HG03066 (cell line): ENCODE results near the gene COA1.
"Not testable (repeated sequence)": the region's sequence is repeated elsewhere in the genome, so short reads cannot be mapped to it uniquely, and the experiment has no call there.

ENCODE experiments used
- ATAC-seq: cut with Tn5 transposase; IDR thresholded peaks from one replicate; pipeline ENCODE4 v1.9.1; 2021; ENCODE audit warnings: low read depth; ENCODE audit not compliant: unreplicated experiment

Gene COA1

GRCh38 chr7:43693687-43694398, 35.5 kb downstream of the COA1 start:
- no peak for ATAC-seq

DNA sequence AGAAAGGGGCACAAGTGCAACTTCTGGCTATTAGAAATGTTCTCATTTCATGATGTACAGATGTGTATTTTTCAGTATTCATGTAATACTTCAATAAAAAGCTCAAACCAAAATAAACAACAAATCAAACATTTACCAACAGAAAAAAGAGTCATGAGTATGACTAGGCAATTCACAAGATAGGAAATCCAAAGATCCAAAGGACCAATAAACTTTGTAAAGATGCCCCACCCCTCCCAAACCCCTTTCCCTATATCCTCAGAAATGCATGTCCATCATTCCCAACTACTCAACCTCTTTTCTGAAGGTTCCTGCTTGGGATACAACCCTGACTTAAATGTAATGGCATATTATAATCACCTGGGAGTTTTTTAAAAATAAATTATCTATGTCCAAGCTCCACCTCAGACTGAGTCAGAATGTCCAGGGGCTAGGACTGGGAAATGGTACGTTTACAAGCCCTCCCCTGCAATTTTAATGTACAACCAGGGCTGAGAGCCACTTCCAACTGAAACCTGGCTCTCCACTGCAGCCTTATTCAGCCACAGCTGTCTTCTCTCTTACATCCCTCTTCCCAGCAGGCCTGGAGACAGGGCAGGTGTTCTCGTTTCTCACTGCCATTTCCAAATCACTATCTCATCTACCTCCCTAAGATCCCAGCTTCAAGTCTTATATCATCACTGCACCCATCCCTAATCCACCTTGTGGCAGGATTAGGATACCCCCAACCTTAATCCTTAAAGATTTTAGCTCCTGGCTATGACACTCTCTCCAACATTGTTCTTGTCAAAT, 36.5 kb downstream of the COA1 start:
- ATAC-seq = no peak

DNA sequence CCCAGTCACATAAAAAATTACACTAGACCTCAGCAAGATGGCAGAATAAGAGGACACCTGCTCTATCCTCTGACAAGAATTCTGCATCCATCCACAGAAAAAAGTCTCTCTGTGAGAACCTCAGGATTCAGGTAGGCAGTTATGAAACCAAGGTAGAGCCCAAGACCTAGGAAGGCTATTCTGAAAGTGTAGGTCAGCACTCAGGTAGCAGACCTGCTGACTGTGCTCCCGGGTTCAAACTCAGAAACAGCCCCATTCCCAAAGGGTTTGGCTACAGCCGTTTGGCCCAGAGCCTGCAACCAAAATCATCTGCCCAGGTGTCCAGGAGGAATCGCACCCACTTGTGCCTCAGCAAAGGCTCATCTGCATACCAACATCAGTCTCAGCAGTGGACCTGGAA, 37.7 kb downstream of the COA1 start:
- ATAC-seq = no peak

DNA sequence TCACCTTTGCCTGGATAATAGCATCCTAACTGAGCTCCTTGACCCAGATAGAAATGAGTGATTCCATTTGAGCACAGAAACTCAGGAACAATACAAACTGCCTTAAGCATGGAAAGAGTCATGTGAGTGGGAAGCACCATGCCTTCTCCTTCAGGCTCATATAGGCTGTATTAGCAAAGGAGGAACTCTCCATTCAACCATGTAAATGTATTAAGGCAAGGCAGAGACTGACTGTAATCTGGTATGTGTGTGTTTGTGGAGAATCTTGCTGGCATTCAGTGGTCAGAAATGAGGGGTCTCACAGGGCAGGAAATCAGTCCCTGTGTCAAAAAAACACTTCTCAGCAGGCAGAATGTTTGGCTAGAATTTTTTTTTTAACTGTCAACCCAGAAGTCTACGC, 40.2 kb downstream of the COA1 start:
- no peak for ATAC-seq

DNA sequence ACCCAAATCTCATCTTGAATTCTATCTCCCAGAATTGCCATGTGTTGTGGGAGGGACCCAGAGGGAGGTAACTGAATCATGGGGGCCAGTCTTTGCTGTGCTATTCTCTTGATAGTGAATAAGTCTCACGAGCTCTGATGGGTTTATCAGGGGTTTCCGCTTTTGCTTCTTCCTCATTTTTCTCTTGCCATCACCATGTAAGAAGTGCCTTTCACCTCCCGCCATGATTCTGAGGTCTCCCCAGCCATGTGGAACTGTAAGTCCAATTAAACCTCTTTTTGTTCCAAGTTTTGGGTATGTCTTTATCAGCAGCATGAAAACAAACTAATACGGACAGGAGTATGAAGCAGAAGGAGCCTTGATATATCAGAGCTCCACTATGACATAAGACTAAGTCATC, 41.5 kb downstream of the COA1 start:
- not testable (repeated sequence) for ATAC-seq

GRCh38 chr7:43686991-43687390, 42.3 kb downstream of the COA1 start:
- no peak for ATAC-seq

DNA sequence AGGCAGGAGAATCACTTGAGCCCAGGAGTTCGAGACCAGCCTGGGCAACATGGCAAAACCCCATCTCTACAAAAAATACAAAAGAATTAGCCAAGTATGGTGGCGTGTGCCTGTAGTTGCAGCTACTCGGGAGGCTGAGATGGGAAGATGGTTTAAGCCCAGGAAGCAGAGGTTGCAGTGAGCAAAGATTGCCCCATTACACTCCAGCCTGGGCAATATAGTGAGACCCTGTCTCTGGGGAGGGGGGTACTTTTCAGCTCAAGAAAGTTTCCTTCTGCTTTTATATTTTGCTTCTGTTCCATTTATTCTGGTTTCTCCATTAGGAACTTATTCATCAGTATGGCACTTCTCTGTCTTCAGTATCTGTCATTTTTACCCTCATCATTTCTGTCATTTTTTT, 48.6 kb downstream of the COA1 start:
- no peak for ATAC-seq

GRCh38 chr7:43679210-43680068, 49.9 kb downstream of the COA1 start:
- no peak for ATAC-seq

GRCh38 chr7:43678315-43678714, 51.0 kb downstream of the COA1 start:
- no peak for ATAC-seq

- no peak for ATAC-seq
Observed at GRCh38 chr7:43677864-43678263, 51.5 kb downstream of the COA1 start.

- no peak for ATAC-seq
Observed at GRCh38 chr7:43674559-43675436, 54.5 kb downstream of the COA1 start.

DNA sequence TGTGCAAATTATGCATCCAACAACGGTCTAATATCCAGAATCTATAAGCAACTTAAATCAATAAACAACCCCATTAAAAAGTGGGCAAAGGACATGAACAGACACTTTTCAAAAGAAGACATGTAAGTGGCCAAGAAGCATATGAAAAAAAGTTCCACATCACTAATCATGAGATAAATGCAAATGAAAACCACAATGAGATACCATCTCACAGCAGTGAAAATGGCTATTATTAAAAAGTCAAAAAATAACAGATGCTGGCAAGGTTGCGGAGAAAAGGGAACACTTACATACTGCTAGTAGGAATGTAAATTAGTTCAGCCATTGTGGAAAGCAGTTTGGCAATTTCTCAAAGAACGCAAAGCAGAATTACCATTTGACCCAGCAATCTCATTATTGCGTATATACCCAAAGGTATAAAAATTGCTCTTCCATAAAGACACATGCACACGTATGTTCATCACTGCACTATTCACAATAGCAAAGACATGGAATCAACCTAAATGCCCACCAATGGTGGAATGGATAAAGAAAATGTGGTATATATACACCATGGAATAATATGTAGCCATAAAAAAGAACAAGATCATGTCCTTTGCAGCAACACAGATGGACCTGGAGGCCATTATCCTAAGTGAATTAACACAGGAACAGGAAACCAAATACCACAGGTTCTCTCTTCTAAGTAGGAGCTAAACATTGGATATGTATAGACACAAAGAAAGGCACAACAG, 55.9 kb downstream of the COA1 start:
- ATAC-seq = not testable (repeated sequence)

DNA sequence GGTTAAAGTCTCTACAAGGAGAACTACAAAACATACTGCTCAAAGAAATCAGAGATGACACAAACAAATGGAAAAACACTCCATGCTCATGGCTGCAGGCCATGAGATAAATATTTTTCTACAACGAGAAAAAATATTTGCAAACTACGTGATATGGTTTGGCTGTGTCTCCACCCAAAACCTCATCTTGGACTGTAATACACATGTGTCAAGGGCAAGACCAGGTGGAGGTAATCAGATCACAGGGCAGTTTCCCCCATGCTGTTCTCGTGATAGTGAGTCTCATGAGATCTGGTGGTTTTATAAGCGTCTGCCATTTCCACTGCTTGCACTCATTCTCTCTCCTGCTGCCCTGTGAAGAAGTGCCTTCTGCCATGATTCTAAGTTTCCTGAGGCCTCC, 57.8 kb downstream of the COA1 start:
- no peak for ATAC-seq

GRCh38 chr7:43669286-43670081, 59.8 kb downstream of the COA1 start:
- no peak for ATAC-seq

DNA sequence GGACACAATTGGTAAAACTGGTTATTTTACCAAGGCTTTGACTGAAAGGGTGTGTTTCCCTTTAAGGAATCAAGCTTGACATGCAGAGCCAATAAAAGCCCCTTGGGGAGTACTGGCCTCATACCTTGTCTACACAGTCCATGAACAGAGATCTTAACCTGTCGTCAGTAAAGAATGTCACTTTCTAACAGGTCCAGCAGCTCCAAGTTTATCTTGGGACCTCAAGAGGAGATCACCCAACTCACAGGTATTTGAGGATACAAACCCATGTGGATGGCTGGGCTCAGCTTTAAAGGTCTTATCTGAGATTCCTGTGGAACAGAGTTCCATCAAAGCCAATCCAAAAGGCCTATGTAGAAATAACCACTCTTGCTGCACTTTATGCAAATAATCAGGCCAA, 61.3 kb downstream of the COA1 start:
- no peak for ATAC-seq

GRCh38 chr7:43666938-43667337, 62.4 kb downstream of the COA1 start:
- no peak for ATAC-seq

DNA sequence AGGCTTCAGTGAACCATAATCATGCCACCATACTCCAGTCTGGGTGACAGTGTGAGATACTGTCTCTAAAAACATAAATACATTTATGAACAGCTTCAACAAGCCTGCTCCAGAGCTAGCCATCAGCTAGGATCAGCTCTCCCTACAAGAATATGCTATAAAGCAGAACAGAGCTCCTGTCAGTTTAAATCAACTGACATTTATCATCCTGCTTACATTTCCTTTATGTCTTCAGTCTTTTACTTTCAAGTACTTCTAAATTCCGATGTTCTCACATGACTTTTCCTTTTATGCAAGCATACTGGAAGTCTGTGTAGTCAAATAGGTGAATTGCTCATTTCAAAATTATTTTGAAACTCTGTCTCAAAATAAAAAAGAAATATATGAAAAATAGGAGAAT, 64.6 kb downstream of the COA1 start:
- no peak for ATAC-seq

DNA sequence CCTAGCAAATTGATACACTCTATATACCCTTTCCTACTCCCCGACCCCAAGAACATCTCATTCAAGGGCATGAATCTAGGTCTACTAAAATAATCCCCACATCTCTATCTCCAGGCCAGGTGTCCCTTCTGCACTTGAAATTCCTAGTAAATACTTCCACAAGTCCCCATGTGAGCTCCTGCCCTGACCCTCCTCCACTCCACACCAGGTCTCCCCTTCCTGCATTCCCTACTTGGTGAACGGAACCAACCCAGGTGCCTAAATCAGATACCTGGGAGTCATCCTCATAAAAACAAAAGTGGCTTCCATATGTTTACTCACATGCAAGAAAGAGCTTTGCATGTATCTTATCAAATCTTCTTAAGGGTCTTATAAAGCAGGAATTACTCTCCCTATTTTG, 69.2 kb downstream of the COA1 start:
- ATAC-seq = no peak

DNA sequence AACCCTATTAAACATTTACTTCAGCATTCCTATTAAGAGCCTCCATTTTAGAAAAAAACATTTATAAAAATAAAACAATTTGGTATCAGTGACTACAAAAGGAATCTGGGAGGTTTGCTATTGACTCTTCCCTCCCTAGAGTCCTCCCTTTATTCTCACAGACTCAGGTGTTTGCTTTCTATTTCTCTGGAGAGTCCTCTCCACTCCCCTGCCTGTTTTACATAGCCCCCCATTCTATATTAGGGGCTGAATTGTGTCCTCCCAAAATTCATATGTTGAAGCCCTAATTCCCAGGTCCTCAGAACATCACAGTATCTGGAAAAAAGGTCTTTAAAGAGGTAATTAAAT, 69.8 kb downstream of the COA1 start:
- no peak for ATAC-seq
